Measurements from ENCODE around the gene PRDX5.

The PRDX5 gene

DNA sequence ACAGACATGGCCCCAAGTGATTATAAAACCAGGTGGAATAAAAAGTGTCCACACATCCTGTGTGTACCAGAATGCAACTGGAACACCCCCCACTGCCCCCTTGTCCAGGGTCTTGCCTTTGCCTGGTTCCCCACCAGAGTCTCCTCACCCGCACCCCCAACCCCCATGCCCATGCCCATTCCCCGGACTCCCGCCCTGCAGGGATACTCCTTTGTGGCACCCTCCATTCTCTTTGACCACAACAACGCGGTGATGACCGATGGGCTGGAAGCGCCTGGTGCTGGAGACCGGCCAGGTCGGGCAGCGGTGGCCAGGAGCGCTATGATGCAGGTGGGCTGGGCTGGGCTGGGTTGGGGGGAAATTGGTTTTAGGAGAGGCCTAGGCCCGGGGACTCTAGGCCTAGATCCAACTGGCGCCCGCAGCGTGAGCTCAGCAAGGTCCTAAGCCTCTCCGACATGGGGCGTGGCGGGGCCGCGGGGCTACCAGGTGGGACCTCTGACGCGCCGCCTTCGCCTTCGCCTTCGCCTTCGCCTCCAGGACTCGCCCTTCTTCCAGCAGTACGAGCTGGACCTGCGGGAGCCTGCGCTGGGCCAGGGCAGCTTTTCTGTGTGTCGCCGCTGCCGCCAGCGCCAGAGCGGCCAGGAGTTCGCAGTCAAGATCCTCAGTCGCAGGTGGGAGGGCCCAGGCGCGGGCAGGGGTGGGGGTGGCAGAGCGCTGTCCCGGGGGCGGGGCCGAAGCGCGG is 50.2 kb downstream of the PRDX5 start:
- no peak for DNase-seq

GRCh38 chr11:64368673-64369074 is 50.8 kb downstream of the PRDX5 start:
- DNase-seq = no peak

DNA sequence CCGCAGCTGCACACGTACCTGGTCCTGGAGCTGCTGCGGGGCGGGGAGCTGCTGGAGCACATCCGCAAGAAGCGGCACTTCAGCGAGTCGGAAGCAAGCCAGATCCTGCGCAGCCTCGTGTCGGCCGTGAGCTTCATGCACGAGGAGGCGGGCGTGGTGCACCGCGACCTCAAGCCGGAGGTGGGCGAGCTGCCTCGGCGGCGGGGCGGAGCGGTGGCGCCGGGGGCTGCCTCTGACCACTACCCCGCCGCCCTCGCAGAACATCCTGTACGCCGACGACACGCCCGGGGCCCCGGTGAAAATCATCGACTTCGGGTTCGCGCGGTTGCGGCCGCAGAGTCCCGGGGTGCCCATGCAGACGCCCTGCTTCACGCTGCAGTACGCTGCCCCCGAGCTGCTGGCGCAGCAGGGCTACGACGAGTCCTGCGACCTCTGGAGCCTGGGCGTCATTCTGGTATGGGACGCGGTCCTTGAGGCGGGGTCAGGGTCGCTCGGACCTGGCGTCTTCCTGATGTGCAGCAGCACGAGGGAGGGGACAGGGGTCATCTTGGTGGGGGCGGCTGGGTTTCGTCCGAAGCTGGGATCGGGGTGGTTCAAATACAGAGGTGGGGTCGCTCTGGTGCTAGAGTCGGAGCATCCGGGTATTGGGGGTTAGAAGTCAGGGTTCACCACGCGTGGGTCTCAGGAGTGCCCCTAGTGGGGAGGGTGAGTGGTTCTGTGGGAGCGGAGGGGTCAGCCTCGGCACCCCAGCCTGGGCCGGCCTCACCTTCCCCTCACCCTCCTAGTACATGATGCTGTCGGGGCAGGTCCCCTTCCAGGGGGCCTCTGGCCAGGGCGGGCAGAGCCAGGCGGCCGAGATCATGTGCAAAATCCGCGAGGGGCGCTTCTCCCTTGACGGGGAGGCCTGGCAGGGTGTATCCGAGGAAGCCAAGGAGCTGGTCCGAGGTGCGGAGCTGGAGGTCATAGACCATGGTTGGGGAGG is 51.8 kb downstream of the PRDX5 start:
- no peak for DNase-seq

GRCh38 chr11:64371201-64371600 is 53.3 kb downstream of the PRDX5 start:
- no peak for DNase-seq
